T-helper 1 cell treated with Interleukin-12 subunit alpha and Interleukin-12 subunit beta and Interleukin-4 antibody, amounts not matched to agents 30 μg/mL and 1 μg/mL, for 36 hours (primary cell): Measurements from ENCODE around the gene FOSL2.
A peak's percentile ranks its signal among the peaks of the same experiment; 100 is the strongest.

ENCODE experiments used
- H3K27ac Mint-ChIP-seq: one replicate; pipeline ENCODE4 v1.8.0; 2021; ENCODE audit warnings: mild to moderate bottlenecking, mixed read lengths
- H3K27me3 Mint-ChIP-seq: one replicate; pipeline ENCODE4 v1.8.0; 2021; ENCODE audit warnings: low read depth, mixed read lengths
- H3K36me3 Mint-ChIP-seq: one replicate; pipeline ENCODE4 v1.8.0; 2021; ENCODE audit warnings: low read depth, mixed read lengths
- H3K4me1 Mint-ChIP-seq: one replicate; pipeline ENCODE4 v1.8.0; 2021; ENCODE audit warnings: low read depth, mixed read lengths
- H3K4me3 Mint-ChIP-seq: one replicate; pipeline ENCODE4 v1.8.0; 2021; ENCODE audit warnings: mild to moderate bottlenecking, moderate library complexity, mixed read lengths
- H3K9me3 Mint-ChIP-seq: one replicate; pipeline ENCODE4 v1.8.0; 2021; ENCODE audit warnings: mixed read lengths

Gene FOSL2

GRCh38 chr2:28375742-28376631 lies 16.7 kb upstream of the FOSL2 start:
- Mint-ChIP-seq H3K27ac (no peak overlapping the region), H3K4me3 (no peak overlapping the region), H3K36me3 (no peaks in the 10 kb centered on the region), H3K9me3 (no peaks in the 10 kb centered on the region), H3K4me1 (peaks cover 14% of the 10 kb centered on the region), H3K27me3 (peaks cover 32% of the 10 kb centered on the region)

GRCh38 chr2:28377195-28377816 lies 15.4 kb upstream of the FOSL2 start:
- H3K27ac Mint-ChIP-seq = no peak overlapping the region
- peaks cover 14% of the 10 kb centered on the region for H3K4me1 Mint-ChIP-seq
- H3K36me3 Mint-ChIP-seq = no peaks in the 10 kb centered on the region
- H3K4me3 Mint-ChIP-seq = no peak overlapping the region
- no peaks in the 10 kb centered on the region for H3K9me3 Mint-ChIP-seq
- H3K27me3 Mint-ChIP-seq = peaks cover 28% of the 10 kb centered on the region

- peaks cover 19% of the 10 kb centered on the region for H3K27me3 Mint-ChIP-seq
- H3K27ac Mint-ChIP-seq = no peak overlapping the region
- H3K36me3 Mint-ChIP-seq = no peaks in the 10 kb centered on the region
- H3K4me3 Mint-ChIP-seq = no peak overlapping the region
- no peaks in the 10 kb centered on the region for H3K9me3 Mint-ChIP-seq
- H3K4me1 Mint-ChIP-seq = peaks cover 16% of the 10 kb centered on the region
Measured at GRCh38 chr2:28377984-28378678, 14.5 kb upstream of the FOSL2 start.

- Mint-ChIP-seq H3K36me3 (no peaks in the 10 kb centered on the region), H3K27me3 (peaks cover 14% of the 10 kb centered on the region), H3K9me3 (no peaks in the 10 kb centered on the region), H3K27ac (no peak overlapping the region), H3K4me3 (no peak overlapping the region), H3K4me1 (peaks cover 18% of the 10 kb centered on the region)
Measured at GRCh38 chr2:28378679-28379584, 13.7 kb upstream of the FOSL2 start.

GRCh38 chr2:28380219-28380618 lies 12.4 kb upstream of the FOSL2 start:
- H3K27me3 Mint-ChIP-seq = peaks cover 4% of the 10 kb centered on the region
- no peaks in the 10 kb centered on the region for H3K9me3 Mint-ChIP-seq
- peaks cover 18% of the 10 kb centered on the region for H3K4me1 Mint-ChIP-seq
- no peaks in the 10 kb centered on the region for H3K36me3 Mint-ChIP-seq
- no peak overlapping the region for H3K4me3 Mint-ChIP-seq
- no peak overlapping the region for H3K27ac Mint-ChIP-seq

- H3K9me3 Mint-ChIP-seq = no peaks in the 10 kb centered on the region
- no peak overlapping the region for H3K27ac Mint-ChIP-seq
- peaks cover 4% of the 10 kb centered on the region for H3K27me3 Mint-ChIP-seq
- H3K4me1 Mint-ChIP-seq = peaks cover 18% of the 10 kb centered on the region
- H3K36me3 Mint-ChIP-seq = no peaks in the 10 kb centered on the region
- H3K4me3 Mint-ChIP-seq = no peak overlapping the region
Measured at GRCh38 chr2:28381225-28382180, 11.2 kb upstream of the FOSL2 start.

- Mint-ChIP-seq H3K27me3 (peaks cover 4% of the 10 kb centered on the region), H3K9me3 (no peaks in the 10 kb centered on the region), H3K36me3 (no peaks in the 10 kb centered on the region), H3K27ac (no peak overlapping the region), H3K4me3 (no peak overlapping the region), H3K4me1 (peaks cover 22% of the 10 kb centered on the region)
Measured at GRCh38 chr2:28382755-28383154, 9.9 kb upstream of the FOSL2 start.

- no peak overlapping the region for H3K4me3 Mint-ChIP-seq
- no peaks in the 10 kb centered on the region for H3K9me3 Mint-ChIP-seq
- H3K4me1 Mint-ChIP-seq = peaks cover 30% of the 10 kb centered on the region
- H3K27ac Mint-ChIP-seq = no peak overlapping the region
- H3K36me3 Mint-ChIP-seq = no peaks in the 10 kb centered on the region
- no peaks in the 10 kb centered on the region for H3K27me3 Mint-ChIP-seq
Measured at GRCh38 chr2:28387082-28387960, 5.3 kb upstream of the FOSL2 start.

- Mint-ChIP-seq H3K27ac (peak overlapping the region; percentile 84), H3K4me1 (peaks cover 31% of the 10 kb centered on the region), H3K4me3 (peak overlapping the region; percentile 78), H3K9me3 (no peaks in the 10 kb centered on the region), H3K36me3 (peaks cover 1% of the 10 kb centered on the region), H3K27me3 (peaks cover 4% of the 10 kb centered on the region)
Measured at GRCh38 chr2:28389399-28390240, 3.0 kb upstream of the FOSL2 start.

- peak overlapping the region; percentile 83 for H3K4me3 Mint-ChIP-seq
- H3K36me3 Mint-ChIP-seq = peaks cover 1% of the 10 kb centered on the region
- peak overlapping the region; percentile 96 for H3K27ac Mint-ChIP-seq
- peaks cover 4% of the 10 kb centered on the region for H3K27me3 Mint-ChIP-seq
- H3K4me1 Mint-ChIP-seq = peaks cover 32% of the 10 kb centered on the region
- no peaks in the 10 kb centered on the region for H3K9me3 Mint-ChIP-seq
Measured at GRCh38 chr2:28390241-28390745, 2.4 kb upstream of the FOSL2 start.

GRCh38 chr2:28390746-28391563 lies 1.7 kb upstream of the FOSL2 start:
- peak overlapping the region; percentile 83 for H3K4me3 Mint-ChIP-seq
- peaks cover 4% of the 10 kb centered on the region for H3K27me3 Mint-ChIP-seq

More at GRCh38 chr2:28390746-28391563, 1.7 kb upstream of the FOSL2 start:
- Mint-ChIP-seq H3K4me1 (peaks cover 32% of the 10 kb centered on the region), H3K9me3 (no peaks in the 10 kb centered on the region), H3K36me3 (peaks cover 1% of the 10 kb centered on the region), H3K27ac (peak overlapping the region; percentile 96)
